Measurements from ENCODE around the gene INPP5A. TPM values are rescaled to one million over a fixed set of nuclear protein-coding genes. Genes with fewer than 3 reads are reported as not detected.

INPP5A gene
- total and polyA plus RNA-seq, 5 donors from 2014 or later: 0.66 to 21.3 (median 1.0) TPM

GRCh38 chr10:132784866-132785722, 247.5 kb downstream of the INPP5A start:
- Histone ChIP-seq H3K27me3 (ENCODE audit: control insufficient read depth, insufficient read depth, low read length) (no peaks in the 10 kb centered on the region), H3K4me3 (ENCODE audit: low read depth, low read length) (no peak overlapping the region), H3K9me3 (ENCODE audit: control insufficient read depth in 2 of 2, low read length in 2 of 2) (no peaks in the 10 kb centered on the region), H3K27ac (ENCODE audit: insufficient read depth, low read length, poor library complexity, severe bottlenecking) (no peak overlapping the region), H3K4me1 (ENCODE audit: control insufficient read depth, insufficient read depth, low read length, poor library complexity, severe bottlenecking) (peaks cover 11% of the 10 kb centered on the region), H3K36me3 (ENCODE audit: control insufficient read depth, insufficient read depth, low read length) (peaks cover 4% of the 10 kb centered on the region)
- Mint-ChIP-seq H3K27ac (no peak overlapping the region), H3K4me1 (peaks cover 0 to 5% (median 0%) of the 10 kb centered on the region in 4 donors), H3K27me3 (peaks cover 12% of the 10 kb centered on the region), H3K9me3 (peaks cover 0 to 2% (median 0%) of the 10 kb centered on the region in 7 donors), H3K4me3 (no peak overlapping the region), H3K36me3 (peaks cover 19% of the 10 kb centered on the region)
- ATAC-seq (ENCODE audit: low read depth in 2 of 2) (no peak), DNase-seq (no peak)

DNA sequence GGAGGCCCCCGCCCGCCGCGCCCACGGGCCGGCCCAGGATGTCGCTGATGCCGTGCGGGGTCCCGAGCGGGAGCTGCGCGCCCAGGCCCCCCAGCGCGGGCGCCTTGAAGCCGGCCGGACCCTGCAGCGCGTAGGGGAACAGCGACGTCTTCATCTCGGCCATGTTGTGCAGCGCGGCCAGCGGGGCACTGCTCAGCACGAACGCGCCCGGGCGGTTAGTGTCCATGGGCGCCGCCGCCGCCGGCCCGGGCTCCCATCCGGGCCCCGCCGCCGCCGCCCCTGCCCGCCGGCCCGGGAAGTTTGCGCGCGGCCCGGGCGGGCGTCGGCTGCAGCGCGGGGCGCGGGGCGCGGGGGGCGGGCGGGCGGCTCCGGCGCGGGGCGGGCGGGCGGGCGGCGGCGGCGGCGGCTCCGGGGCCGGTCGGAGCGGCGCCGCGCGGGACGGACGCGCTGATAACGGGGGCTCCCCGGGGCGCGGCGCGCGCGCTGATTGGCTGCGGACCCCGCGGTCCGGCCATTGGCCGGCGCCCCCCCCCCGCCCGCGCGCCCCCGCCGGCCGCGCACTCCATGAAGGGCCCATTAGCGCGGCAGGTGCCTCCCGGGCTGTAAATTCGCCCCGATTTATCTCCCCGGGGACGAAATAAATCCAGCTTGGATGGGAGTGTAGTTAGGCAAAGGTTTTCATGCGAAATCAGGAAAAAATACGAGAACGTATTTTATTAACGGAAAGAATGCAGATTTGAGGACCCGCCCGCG, 248.3 kb downstream of the INPP5A start, which contains the start of gene NKX6-2:
Gene NKX6-2 (minus strand): TSS at position 425 of the 753 bp plus-strand sequence. CDS start 199 bp downstream, at position 226.
- no peaks in the 10 kb centered on the region for H3K27me3 ChIP-seq (ENCODE audit: control insufficient read depth, insufficient read depth, low read length)

DNA sequence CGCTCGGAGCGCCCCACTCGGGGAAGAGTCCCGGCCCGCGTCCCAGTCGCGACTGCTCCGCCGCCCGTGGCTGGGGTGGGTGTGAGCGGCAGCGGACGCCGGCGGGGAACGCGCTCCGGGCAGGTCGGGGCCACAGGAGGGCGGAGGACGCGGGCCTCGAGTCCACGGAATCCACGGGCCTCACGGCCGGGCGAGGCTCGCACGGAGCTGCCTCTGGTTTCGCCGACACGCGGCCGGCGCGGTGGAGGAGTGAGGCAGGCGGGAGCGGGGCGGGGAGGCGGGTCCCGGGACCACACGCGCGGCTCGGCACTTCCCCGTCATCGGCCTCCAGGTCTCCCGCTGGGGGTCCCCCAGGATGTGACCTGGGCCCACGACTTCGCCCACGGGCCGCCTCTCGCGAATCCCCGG, 248.9 kb downstream of the INPP5A start:
- Mint-ChIP-seq H3K9me3 (peaks cover 0 to 2% (median 0%) of the 10 kb centered on the region in 7 donors), H3K4me3 (no peak overlapping the region), H3K27ac (no peak overlapping the region), H3K27me3 (peaks cover 12% of the 10 kb centered on the region), H3K4me1 (peaks cover 0 to 5% (median 0%) of the 10 kb centered on the region in 4 donors), H3K36me3 (peaks cover 13% of the 10 kb centered on the region)
- Histone ChIP-seq H3K27ac (ENCODE audit: insufficient read depth, low read length, poor library complexity, severe bottlenecking) (no peak overlapping the region), H3K27me3 (ENCODE audit: control insufficient read depth, insufficient read depth, low read length) (no peaks in the 10 kb centered on the region), H3K4me3 (ENCODE audit: low read depth, low read length) (no peak overlapping the region), H3K36me3 (ENCODE audit: control insufficient read depth, insufficient read depth, low read length) (peaks cover 4% of the 10 kb centered on the region), H3K9me3 (ENCODE audit: control insufficient read depth in 2 of 2, low read length in 2 of 2) (no peaks in the 10 kb centered on the region), H3K4me1 (ENCODE audit: control insufficient read depth, insufficient read depth, low read length, poor library complexity, severe bottlenecking) (peaks cover 11% of the 10 kb centered on the region)
- DNase-seq: no peak
- ATAC-seq (ENCODE audit: low read depth in 2 of 2): no peak

More for the DNA sequence above, 248.3 kb downstream of the INPP5A start, which contains the start of gene NKX6-2:
- no peak for DNase-seq
- H3K27ac ChIP-seq (ENCODE audit: insufficient read depth, low read length, poor library complexity, severe bottlenecking): no peak within 1 kb of the TSS
- Mint-ChIP-seq H3K27me3 (peaks cover 12% of the 10 kb centered on the region), H3K4me1 (peaks cover 0 to 5% (median 0%) of the 10 kb centered on the region in 4 donors), H3K4me3 (no peak within 1 kb of the TSS), H3K27ac (no peak within 1 kb of the TSS), H3K9me3 (peaks cover 0 to 2% (median 0%) of the 10 kb centered on the region in 7 donors), H3K36me3 (peaks cover 16% of the 10 kb centered on the region)
- peaks cover 11% of the 10 kb centered on the region for H3K4me1 ChIP-seq (ENCODE audit: control insufficient read depth, insufficient read depth, low read length, poor library complexity, severe bottlenecking)
- no peaks in the 10 kb centered on the region for H3K9me3 ChIP-seq (ENCODE audit: control insufficient read depth in 2 of 2, low read length in 2 of 2)
- H3K36me3 ChIP-seq (ENCODE audit: control insufficient read depth, insufficient read depth, low read length): peaks cover 4% of the 10 kb centered on the region
- H3K4me3 ChIP-seq (ENCODE audit: low read depth, low read length): no peak within 1 kb of the TSS
- no peak for ATAC-seq (ENCODE audit: low read depth in 2 of 2)

DNA sequence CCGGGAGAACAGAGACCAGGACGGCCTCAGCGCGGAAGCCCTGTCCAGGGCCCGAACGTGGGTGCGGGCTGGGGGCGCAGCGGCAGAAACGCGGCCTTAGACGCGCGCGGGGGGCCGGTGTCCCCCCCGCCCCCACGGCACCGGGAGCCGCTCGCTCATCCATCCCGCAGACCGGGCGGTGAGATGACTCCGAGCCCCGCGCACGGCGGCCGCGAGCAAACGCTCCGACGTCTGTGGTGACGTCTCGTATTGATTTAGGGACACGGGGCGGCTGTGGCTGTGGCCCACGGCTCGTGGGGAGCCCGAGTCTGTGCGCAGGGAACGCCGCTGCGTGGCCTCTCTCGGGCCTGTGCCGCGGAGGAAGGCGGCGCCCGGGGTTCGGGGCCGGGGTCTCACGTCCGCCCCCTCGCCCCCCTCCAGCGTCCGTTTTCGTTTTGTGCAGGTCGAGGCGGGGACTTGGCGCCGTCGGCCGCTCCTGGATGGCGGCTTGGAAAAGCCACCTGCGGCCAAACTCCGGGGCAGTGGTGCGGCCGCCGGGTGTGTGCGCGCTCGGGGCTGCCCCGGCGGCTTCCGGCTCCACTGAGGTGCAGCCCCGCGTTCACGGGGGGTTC, 249.4 kb downstream of the INPP5A start:
- Mint-ChIP-seq H3K4me3 (no peak overlapping the region), H3K27me3 (peaks cover 12% of the 10 kb centered on the region), H3K36me3 (peaks cover 9% of the 10 kb centered on the region), H3K4me1 (peaks cover 0 to 5% (median 0%) of the 10 kb centered on the region in 4 donors), H3K9me3 (peaks cover 0 to 2% (median 0%) of the 10 kb centered on the region in 7 donors), H3K27ac (no peak overlapping the region)
- H3K9me3 ChIP-seq (ENCODE audit: control insufficient read depth in 2 of 2, low read length in 2 of 2): no peaks in the 10 kb centered on the region
- H3K27me3 ChIP-seq (ENCODE audit: control insufficient read depth, insufficient read depth, low read length): no peaks in the 10 kb centered on the region
- ATAC-seq (ENCODE audit: low read depth in 2 of 2) (no peak), DNase-seq (no peak)
- no peak overlapping the region for H3K27ac ChIP-seq (ENCODE audit: insufficient read depth, low read length, poor library complexity, severe bottlenecking)
- H3K4me1 ChIP-seq (ENCODE audit: control insufficient read depth, insufficient read depth, low read length, poor library complexity, severe bottlenecking): peaks cover 11% of the 10 kb centered on the region
- peaks cover 4% of the 10 kb centered on the region for H3K36me3 ChIP-seq (ENCODE audit: control insufficient read depth, insufficient read depth, low read length)
- H3K4me3 ChIP-seq (ENCODE audit: low read depth, low read length): no peak overlapping the region

GRCh38 chr10:132787495-132788179, 250.1 kb downstream of the INPP5A start:
- Histone ChIP-seq H3K27me3 (ENCODE audit: control insufficient read depth, insufficient read depth, low read length) (no peaks in the 10 kb centered on the region), H3K4me1 (ENCODE audit: control insufficient read depth, insufficient read depth, low read length, poor library complexity, severe bottlenecking) (peaks cover 11% of the 10 kb centered on the region), H3K36me3 (ENCODE audit: control insufficient read depth, insufficient read depth, low read length) (peaks cover 4% of the 10 kb centered on the region), H3K9me3 (ENCODE audit: control insufficient read depth in 2 of 2, low read length in 2 of 2) (no peaks in the 10 kb centered on the region), H3K4me3 (ENCODE audit: low read depth, low read length) (no peak overlapping the region), H3K27ac (ENCODE audit: insufficient read depth, low read length, poor library complexity, severe bottlenecking) (no peak overlapping the region)
- peaks cover 7% of the 10 kb centered on the region for H3K36me3 Mint-ChIP-seq
- DNase-seq: no peak
- peaks cover 0 to 5% (median 0%) of the 10 kb centered on the region in 4 donors for H3K4me1 Mint-ChIP-seq
- no peak overlapping the region for H3K27ac Mint-ChIP-seq
- no peak overlapping the region for H3K4me3 Mint-ChIP-seq
- peaks cover 12% of the 10 kb centered on the region for H3K27me3 Mint-ChIP-seq
- no peak for ATAC-seq (ENCODE audit: low read depth in 2 of 2)
- H3K9me3 Mint-ChIP-seq: peaks cover 0 to 2% (median 0%) of the 10 kb centered on the region in 7 donors

GRCh38 chr10:132788180-132788830, 250.7 kb downstream of the INPP5A start:
- no peaks in the 10 kb centered on the region for H3K27me3 ChIP-seq (ENCODE audit: control insufficient read depth, insufficient read depth, low read length)
- H3K4me3 Mint-ChIP-seq: no peak overlapping the region

More at GRCh38 chr10:132788180-132788830, 250.7 kb downstream of the INPP5A start:
- H3K9me3 ChIP-seq (ENCODE audit: control insufficient read depth in 2 of 2, low read length in 2 of 2): no peaks in the 10 kb centered on the region
- peaks cover 2% of the 10 kb centered on the region for H3K36me3 ChIP-seq (ENCODE audit: control insufficient read depth, insufficient read depth, low read length)
- Mint-ChIP-seq H3K27ac (no peak overlapping the region), H3K36me3 (no peaks in the 10 kb centered on the region), H3K9me3 (peaks cover 0 to 2% (median 0%) of the 10 kb centered on the region in 7 donors), H3K27me3 (peaks cover 6% of the 10 kb centered on the region), H3K4me1 (peaks cover 0 to 5% (median 0%) of the 10 kb centered on the region in 4 donors)
- ATAC-seq (ENCODE audit: low read depth in 2 of 2): no peak
- no peak overlapping the region for H3K27ac ChIP-seq (ENCODE audit: insufficient read depth, low read length, poor library complexity, severe bottlenecking)
- no peak for DNase-seq
- peaks cover 11% of the 10 kb centered on the region for H3K4me1 ChIP-seq (ENCODE audit: control insufficient read depth, insufficient read depth, low read length, poor library complexity, severe bottlenecking)
- no peak overlapping the region for H3K4me3 ChIP-seq (ENCODE audit: low read depth, low read length)

All from CD4-positive, CD25-positive, alpha-beta regulatory T cell (primary cell).